T-cell (primary cell): ENCODE results near the gene ENOX1. TPM values are rescaled to one million over a fixed set of nuclear protein-coding genes. Genes with fewer than 3 reads are reported as not detected.

Experiments
- ATAC-seq, 4 experiments: fragments of 200-7000 bp in 3 of 4; fragments of 150-1000 bp in 1 of 4; cut with Tn5 transposase; replicated peaks in 1 of 4; 1 replicate in 3 of 4; 2 replicates in 1 of 4; pipeline ENCODE4 v1.10.0; 2021; ENCODE audit warnings: moderate library complexity in 3 of 4, mild to moderate bottlenecking in 2 of 4, moderate number of reproducible peaks in 1 of 4
- CTCF ChIA-PET, 2 donors: fragments of 300-600 bp; sonication (Branson Sonifier 250); formaldehyde crosslinking; loops; one replicate each; lab custom pipeline; 2022; ENCODE audit warnings: antibody characterized with exemption in 2 of 2; lab: Charles Lee
- POLR2A ChIA-PET, 2 donors: fragments of 300-600 bp; sonication (Branson Sonifier 250); formaldehyde crosslinking; loops; one replicate each; lab custom pipeline; 2022; ENCODE audit warnings: antibody characterized with exemption in 2 of 2; lab: Charles Lee
- DNase-seq, 35 experiments: peaks; one replicate each; pipeline versions ENCODE4 v3.0.0 to v3.0.0-alpha.2; 2013 to 2023
- H3K27ac ChIP-seq: one replicate; pipeline ENCODE4 v1.5.1; 2013; ENCODE audit warnings: low read length
- H3K27me3 ChIP-seq, 2 experiments: replicated peaks in 1 of 2; 1 replicate in 1 of 2; 2 replicates in 1 of 2; pipeline versions ENCODE4 v1.6.1 to v1.7.0; 2013; ENCODE audit warnings: low read length in 1 of 2, mixed read lengths in 1 of 2; ENCODE audit not compliant: control insufficient read depth in 2 of 2, insufficient read depth in 2 of 2; ENCODE audit errors: extremely low read depth in 1 of 2
- H3K36me3 ChIP-seq, 2 donors: 1 replicate in 1 of 2; 2 replicates in 1 of 2; pipeline versions ENCODE4 v1.6.1 to v1.7.0; 2013; ENCODE audit warnings: low read length in 1 of 2; ENCODE audit not compliant: control insufficient read depth in 2 of 2, insufficient read depth in 1 of 2; ENCODE audit errors: extremely low read depth in 1 of 2
- H3K4me1 ChIP-seq, 2 experiments: 1 replicate in 1 of 2; 2 replicates in 1 of 2; pipeline versions ENCODE4 v1.6.1 to v1.7.0; 2013; ENCODE audit warnings: low read length in 2 of 2, mixed read lengths in 1 of 2; ENCODE audit not compliant: insufficient read depth in 2 of 2, control insufficient read depth in 1 of 2; ENCODE audit errors: extremely low read depth in 1 of 2
- H3K4me3 ChIP-seq, 2 donors: 1 replicate in 1 of 2; 2 replicates in 1 of 2; pipeline versions ENCODE4 v1.5.1 to v1.7.0; 2013; ENCODE audit warnings: mild to moderate bottlenecking in 2 of 2, low read length in 1 of 2, moderate library complexity in 1 of 2; ENCODE audit not compliant: control insufficient read depth in 1 of 2; ENCODE audit errors: extremely low read depth in 1 of 2
- H3K9me3 ChIP-seq: 2 replicates; pipeline ENCODE4 v1.7.0; 2013
- H3K27ac Mint-ChIP-seq, 2 donors: one replicate each; pipeline ENCODE4 v1.8.0; 2020 to 2021; ENCODE audit warnings: mild to moderate bottlenecking in 2 of 2, mixed read lengths in 2 of 2
- H3K27me3 Mint-ChIP-seq, 2 donors: one replicate each; pipeline ENCODE4 v1.8.0; 2021 to 2022; ENCODE audit warnings: mixed read lengths in 2 of 2
- H3K36me3 Mint-ChIP-seq: one replicate; pipeline ENCODE4 v1.8.0; 2021; ENCODE audit warnings: mixed read lengths
- H3K4me1 Mint-ChIP-seq, 3 donors: one replicate each; pipeline ENCODE4 v1.8.0; 2020 to 2022; ENCODE audit warnings: mixed read lengths in 3 of 3, mild to moderate bottlenecking in 1 of 3
- H3K4me3 Mint-ChIP-seq, 3 donors: one replicate each; pipeline ENCODE4 v1.8.0; 2020 to 2022; ENCODE audit warnings: mild to moderate bottlenecking in 3 of 3, mixed read lengths in 3 of 3, moderate library complexity in 3 of 3
- H3K9me3 Mint-ChIP-seq, 3 donors: one replicate each; pipeline ENCODE4 v1.8.0; 2020 to 2022; ENCODE audit warnings: mixed read lengths in 3 of 3
- WGBS: methylation state at CpG from one replicate; pipeline ENCODE4 v1.1.5; 2013; ENCODE audit warnings: missing lambda C conversion rate; ENCODE audit not compliant: insufficient coverage; 5-methylcytosine and 5-hydroxymethylcytosine counted together
- total RNA-seq, 35 experiments: library from RNA in 6 of 35; stranded (reverse) in 6 of 35; fragments of 120-200 nt in 1 of 35; gene quantifications; one replicate each; pipeline versions ENCODE4 v1.2.1 to v1.2.4 and lab custom pipeline; 2013 to 2026

ENOX1 gene
- total RNA-seq, 5 donors from 2014 or later (not counting 1 experiment from before 2014, with no cell fraction given) = 0.10 TPM; not detected in 4

DNA sequence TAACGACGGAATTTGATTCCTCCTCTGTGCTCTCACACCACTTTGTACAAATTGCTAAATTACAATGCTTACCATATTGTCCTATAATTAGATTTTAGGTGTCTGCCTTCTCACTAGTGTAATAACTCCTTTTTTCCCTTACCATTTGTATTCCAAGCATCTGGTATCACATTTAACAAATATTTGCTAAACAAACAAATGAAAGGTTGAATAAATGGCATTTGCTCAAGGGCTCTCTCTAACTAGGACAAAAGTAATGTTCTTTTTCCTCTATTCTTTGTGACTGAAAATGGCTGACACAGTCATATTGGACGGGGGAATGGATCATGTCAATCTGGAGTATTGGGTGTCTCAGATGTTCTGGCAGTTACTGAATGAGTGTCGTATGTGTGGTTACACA lies 99.7 kb downstream of the ENOX1 start:
- Histone ChIP-seq H3K9me3 (no peaks in the 10 kb centered on the region), H3K27ac (no peak overlapping the region), H3K4me1 (no peaks in the 10 kb centered on the region), H3K27me3 (no peaks in the 10 kb centered on the region), H3K36me3 (no peaks in the 10 kb centered on the region), H3K4me3 (no peak overlapping the region)
- CTCF ChIA-PET = no interaction called here
- peaks cover 0 to 3% (median 0%) of the 10 kb centered on the region in 3 donors for H3K9me3 Mint-ChIP-seq
- H3K27me3 Mint-ChIP-seq = peaks cover 4 to 9% of the 10 kb centered on the region in 2 donors
- H3K36me3 Mint-ChIP-seq = no peaks in the 10 kb centered on the region
- ATAC-seq (no peak), DNase-seq (no peak)
- H3K4me3 Mint-ChIP-seq = no peak overlapping the region
- H3K4me1 Mint-ChIP-seq = no peaks in the 10 kb centered on the region
- no peak overlapping the region for H3K27ac Mint-ChIP-seq
- POLR2A ChIA-PET = no interaction called here
- WGBS = 100% methylated on average over 2 of the region's 4 CpGs

DNA sequence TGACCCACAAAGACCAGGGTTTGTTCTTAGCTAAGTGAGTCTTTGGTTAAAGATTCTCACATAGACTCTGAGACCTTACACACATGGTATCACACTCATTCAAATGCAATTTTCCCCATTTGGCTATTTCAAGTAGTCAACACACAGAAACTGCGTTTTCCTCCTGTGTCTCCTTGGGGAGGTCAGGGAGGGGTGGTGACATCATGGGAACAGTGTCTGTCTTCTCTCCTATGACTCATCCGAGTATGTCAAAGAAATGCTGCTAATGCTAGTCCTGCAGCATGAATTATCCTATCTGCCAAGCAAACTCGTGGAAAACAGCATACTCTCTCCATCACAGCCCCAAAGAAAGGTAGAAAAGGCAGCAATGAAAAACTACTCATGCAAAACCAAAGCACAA lies 100.2 kb downstream of the ENOX1 start:
- ChIA-PET CTCF (no interaction called here), POLR2A (no interaction called here)
- no peak overlapping the region for H3K4me3 Mint-ChIP-seq

DNA sequence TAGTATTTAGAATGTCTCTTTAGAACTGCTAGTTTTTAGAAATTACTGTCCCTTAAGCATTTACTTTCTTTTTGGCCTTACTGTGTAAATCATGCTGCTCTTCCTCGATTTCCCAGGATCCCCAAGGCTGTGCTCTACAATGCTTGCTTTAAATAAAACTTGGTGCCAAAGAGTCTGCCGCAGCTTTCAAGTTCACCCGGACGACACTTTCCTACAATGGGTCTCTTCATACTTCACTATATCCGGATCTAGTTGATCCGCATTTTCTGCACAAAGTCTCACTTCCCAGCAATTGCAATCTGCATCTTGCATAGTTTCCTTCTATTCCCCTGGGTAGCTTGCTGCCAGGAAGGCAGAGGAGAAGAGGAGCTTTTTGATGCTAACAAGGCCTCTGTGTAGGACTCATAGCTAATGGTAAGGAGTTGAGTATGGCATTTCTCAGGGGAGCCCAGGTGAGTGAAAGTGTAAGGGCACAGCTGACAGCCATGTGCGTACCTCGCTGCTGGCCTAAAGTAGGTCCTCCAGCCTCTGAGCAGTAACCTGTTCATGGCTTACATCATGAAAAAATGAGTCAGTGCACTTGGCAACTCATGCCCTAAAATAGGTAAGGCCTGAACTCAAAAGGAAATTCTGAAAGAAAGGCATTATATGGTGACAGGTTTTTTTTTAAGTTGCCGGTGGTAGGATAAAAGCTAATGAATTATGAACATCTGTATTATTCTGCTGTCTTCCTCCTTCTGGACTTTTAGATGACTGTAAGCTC lies 101.6 kb downstream of the ENOX1 start:
- no peaks in the 10 kb centered on the region for H3K36me3 Mint-ChIP-seq
- H3K4me3 Mint-ChIP-seq = no peak overlapping the region
- H3K9me3 Mint-ChIP-seq = peaks cover 0 to 3% (median 0%) of the 10 kb centered on the region in 3 donors
- H3K27ac Mint-ChIP-seq = no peak overlapping the region
- H3K27me3 ChIP-seq = no peaks in the 10 kb centered on the region
- peaks cover 4 to 9% of the 10 kb centered on the region in 2 donors for H3K27me3 Mint-ChIP-seq
- H3K4me1 Mint-ChIP-seq = no peaks in the 10 kb centered on the region
- no peaks in the 10 kb centered on the region for H3K36me3 ChIP-seq
- CTCF ChIA-PET = no interaction called here
- no peak for ATAC-seq
- 85% methylated on average over 4 of the region's 9 CpGs for WGBS
- DNase-seq = no peak
- POLR2A ChIA-PET = interaction anchor here in 1 of 2 donors (0.5 kb wide), 1 partner anchor 501 kb away, joined by 9 read pairs; no protein-coding TSS in a partner anchor
- H3K9me3 ChIP-seq = no peaks in the 10 kb centered on the region
- no peak overlapping the region for H3K27ac ChIP-seq
- no peaks in the 10 kb centered on the region for H3K4me1 ChIP-seq
- no peak overlapping the region for H3K4me3 ChIP-seq

More for the DNA sequence above, 100.2 kb downstream of the ENOX1 start:
- H3K27ac ChIP-seq = no peak overlapping the region
- Mint-ChIP-seq H3K4me1 (no peaks in the 10 kb centered on the region), H3K36me3 (no peaks in the 10 kb centered on the region), H3K9me3 (peaks cover 0 to 3% (median 0%) of the 10 kb centered on the region in 3 donors), H3K27ac (no peak overlapping the region), H3K27me3 (peaks cover 4 to 9% of the 10 kb centered on the region in 2 donors)
- ATAC-seq = no peak
- H3K9me3 ChIP-seq = no peaks in the 10 kb centered on the region
- WGBS = 0% methylated on average over 1 of the region's 3 CpGs
- H3K4me1 ChIP-seq = no peaks in the 10 kb centered on the region
- H3K27me3 ChIP-seq = no peaks in the 10 kb centered on the region
- no peaks in the 10 kb centered on the region for H3K36me3 ChIP-seq
- H3K4me3 ChIP-seq = no peak overlapping the region
- no peak for DNase-seq

DNA sequence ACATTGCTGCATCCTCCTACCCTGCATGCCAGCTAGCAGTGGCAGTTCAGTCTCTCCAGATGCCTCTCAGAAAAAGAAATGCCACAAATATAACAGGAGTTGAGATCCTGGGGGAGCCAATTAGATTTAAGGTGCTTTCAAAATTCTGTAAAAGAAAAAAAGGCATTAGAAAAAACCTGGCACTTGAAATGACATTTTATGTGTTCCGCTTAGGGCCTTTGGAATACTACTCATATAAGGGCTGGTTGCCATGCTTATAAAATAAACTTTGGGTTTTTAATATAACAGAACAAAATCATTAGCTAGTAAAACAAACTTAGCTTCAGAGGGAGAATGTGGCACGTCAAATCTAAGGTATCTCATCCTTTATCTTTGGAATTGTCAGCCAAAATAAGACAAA lies 104.1 kb downstream of the ENOX1 start:
- ATAC-seq (no peak), DNase-seq (no peak)
- Mint-ChIP-seq H3K27ac (no peak overlapping the region), H3K4me1 (no peaks in the 10 kb centered on the region), H3K36me3 (no peaks in the 10 kb centered on the region), H3K4me3 (no peak overlapping the region), H3K27me3 (peaks cover 3 to 8% of the 10 kb centered on the region in 2 donors), H3K9me3 (peaks cover 0 to 3% (median 0%) of the 10 kb centered on the region in 3 donors)
- ChIA-PET POLR2A (no interaction called here), CTCF (no interaction called here)
- Histone ChIP-seq H3K9me3 (no peaks in the 10 kb centered on the region), H3K27ac (no peak overlapping the region), H3K4me3 (no peak overlapping the region), H3K36me3 (no peaks in the 10 kb centered on the region), H3K27me3 (no peaks in the 10 kb centered on the region), H3K4me1 (no peaks in the 10 kb centered on the region)
- no CpG with 5 or more reads among the region's 2 CpGs for WGBS

DNA sequence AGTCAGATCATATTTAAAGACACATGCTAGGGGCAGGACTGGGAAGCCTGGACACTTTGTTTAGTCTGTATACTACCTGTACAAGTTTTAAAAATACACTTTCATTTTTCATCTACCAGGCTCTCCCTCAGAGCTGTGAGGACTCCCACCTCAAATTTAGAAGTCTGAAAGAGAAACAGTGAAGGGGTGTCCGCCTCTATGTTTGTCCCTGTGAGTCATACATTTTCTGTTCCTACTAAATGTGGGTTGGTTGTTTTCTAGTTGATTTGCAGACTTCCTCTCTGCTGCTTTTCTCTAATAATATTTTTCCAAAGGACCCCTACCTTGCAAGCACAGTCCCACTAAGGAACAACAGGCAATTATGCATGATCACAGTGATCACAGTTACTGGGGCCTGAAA lies 110.5 kb downstream of the ENOX1 start:
- Histone ChIP-seq H3K27me3 (no peaks in the 10 kb centered on the region), H3K9me3 (no peaks in the 10 kb centered on the region), H3K36me3 (no peaks in the 10 kb centered on the region), H3K4me1 (no peaks in the 10 kb centered on the region), H3K4me3 (no peak overlapping the region), H3K27ac (no peak overlapping the region)
- H3K4me3 Mint-ChIP-seq = no peak overlapping the region
- H3K27ac Mint-ChIP-seq = no peak overlapping the region
- POLR2A ChIA-PET = no interaction called here
- DNase-seq = no peak
- CTCF ChIA-PET = no interaction called here
- H3K36me3 Mint-ChIP-seq = no peaks in the 10 kb centered on the region
- no peak for ATAC-seq
- WGBS = no CpG with 5 or more reads among the region's 1 CpG
- H3K9me3 Mint-ChIP-seq = no peaks in the 10 kb centered on the region
- H3K4me1 Mint-ChIP-seq = no peaks in the 10 kb centered on the region
- H3K27me3 Mint-ChIP-seq = peaks cover 2 to 4% of the 10 kb centered on the region in 2 donors

DNA sequence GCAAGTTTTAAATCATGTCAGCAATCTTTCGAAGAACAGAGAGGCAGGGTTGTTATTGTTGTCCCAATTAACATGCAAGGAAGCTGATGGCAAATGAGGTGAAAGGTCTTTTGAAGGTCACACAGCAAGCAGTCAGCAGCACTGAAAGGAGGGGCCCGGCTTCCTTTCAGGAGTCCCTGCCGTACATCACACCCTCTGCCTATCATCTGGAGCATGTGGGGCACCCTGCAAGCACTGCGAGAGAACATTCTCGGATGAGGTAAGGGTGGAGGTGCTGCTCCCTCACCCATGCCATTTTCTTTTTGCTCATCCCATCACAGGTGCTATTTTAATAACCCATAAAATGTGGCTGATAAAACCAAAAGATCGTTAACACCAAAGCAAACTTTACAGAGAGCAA lies 111.2 kb downstream of the ENOX1 start:
- Mint-ChIP-seq H3K36me3 (no peaks in the 10 kb centered on the region), H3K9me3 (no peaks in the 10 kb centered on the region), H3K27me3 (peaks cover 7% of the 10 kb centered on the region in 2 donors), H3K4me1 (no peaks in the 10 kb centered on the region), H3K4me3 (no peak overlapping the region), H3K27ac (no peak overlapping the region)
- ChIA-PET CTCF (no interaction called here), POLR2A (no interaction called here)
- Histone ChIP-seq H3K27ac (no peak overlapping the region), H3K27me3 (no peaks in the 10 kb centered on the region), H3K4me1 (no peaks in the 10 kb centered on the region), H3K4me3 (no peak overlapping the region), H3K9me3 (no peaks in the 10 kb centered on the region), H3K36me3 (no peaks in the 10 kb centered on the region)
- DNase-seq (no peak), ATAC-seq (no peak)
- no CpG with 5 or more reads among the region's 6 CpGs for WGBS
